AG04450 (cell line): Measurements from ENCODE around the gene FBXO15. TPM values are rescaled to one million over a fixed set of nuclear protein-coding genes. Genes with fewer than 3 reads are reported as not detected.

Source experiments
- CTCF ChIA-PET: fragments of 300-600, 350-600 bp; formaldehyde crosslinking; extraction: SDS; loops from one replicate; lab custom pipeline; 2022; ENCODE audit warnings: antibody characterized with exemption, inconsistent platforms; lab: Charles Lee
- POLR2A ChIA-PET: fragments of 350-600 bp; formaldehyde crosslinking; extraction: SDS; loops from one replicate; lab custom pipeline; 2021; ENCODE audit warnings: antibody characterized with exemption, inconsistent platforms; lab: Yijun Ruan, JAX
- DNase-seq: peaks from one replicate; pipeline ENCODE4 v3.0.0-alpha.2; 2011; ENCODE audit warnings: low read depth, low spot score
- H3K27ac ChIP-seq: one replicate; pipeline ENCODE4 v1.5.1; 2012; ENCODE audit warnings: low read depth, low read length, control low read depth
- H3K27me3 ChIP-seq: one replicate; pipeline ENCODE4 v1.6.0; 2012; ENCODE audit warnings: low read length; ENCODE audit not compliant: control insufficient read depth, insufficient read depth
- H3K4me3 ChIP-seq: 2 replicates; pipeline ENCODE4 v1.5.1; 2011; ENCODE audit warnings: mild to moderate bottlenecking, low read depth, low read length, control low read depth
- H3K9me3 ChIP-seq: 2 replicates; pipeline ENCODE4 v1.5.1; 2012; ENCODE audit warnings: low read length; ENCODE audit not compliant: control insufficient read depth, insufficient read depth
- CTCF ChIP-seq: IDR thresholded peaks from 2 replicates; pipeline ENCODE4 v1.5.1; 2011; ENCODE audit warnings: low read depth, low read length, control low read depth, inconsistent platforms
- polyA plus RNA-seq: library from polyadenylated mRNA; depleted of rRNA; stranded (reverse); fragments of >200 nt; gene quantifications from 2 replicates; pipeline ENCODE4 v1.2.3, GENCODE V29; 2011

Gene FBXO15
- polyA plus RNA-seq, 1 experiment = 1.4 TPM

- no peak for DNase-seq
- Histone ChIP-seq H3K4me3 (no peak overlapping the region), H3K27ac (no peak overlapping the region), H3K9me3 (no peaks in the 10 kb centered on the region), H3K27me3 (peaks cover 10% of the 10 kb centered on the region)
- ChIA-PET CTCF (no interaction called here), POLR2A (no interaction called here)
- TF ChIP-seq CTCF = no peak
Measured at GRCh38 chr18:74064510-74064909, 83.1 kb downstream of the FBXO15 start.

GRCh38 chr18:74063557-74063956 is 84.1 kb downstream of the FBXO15 start:
- no peaks in the 10 kb centered on the region for H3K9me3 ChIP-seq
- ChIA-PET CTCF (interaction anchor here (0.8 kb wide), 1 partner anchor 18 kb away, joined by 3 read pairs; no protein-coding TSS in a partner anchor), POLR2A (no interaction called here)
- H3K27ac ChIP-seq = no peak overlapping the region
- no peak for DNase-seq
- TF ChIP-seq CTCF = no peak
- no peak overlapping the region for H3K4me3 ChIP-seq
- H3K27me3 ChIP-seq = peaks cover 10% of the 10 kb centered on the region

- H3K9me3 ChIP-seq = no peaks in the 10 kb centered on the region
- H3K4me3 ChIP-seq = no peak overlapping the region
- POLR2A ChIA-PET = no interaction called here
- H3K27ac ChIP-seq = no peak overlapping the region
- DNase-seq = no peak
- peaks cover 10% of the 10 kb centered on the region for H3K27me3 ChIP-seq
- CTCF ChIA-PET = no interaction called here
- TF ChIP-seq CTCF = no peak
Measured at GRCh38 chr18:74063023-74063422, 84.6 kb downstream of the FBXO15 start.

GRCh38 chr18:74062037-74062436 is 85.6 kb downstream of the FBXO15 start:
- Histone ChIP-seq H3K27me3 (peaks cover 10% of the 10 kb centered on the region), H3K9me3 (no peaks in the 10 kb centered on the region), H3K4me3 (no peak overlapping the region), H3K27ac (no peak overlapping the region)
- TF ChIP-seq CTCF = no peak
- no peak for DNase-seq
- CTCF ChIA-PET = no interaction called here
- POLR2A ChIA-PET = no interaction called here

GRCh38 chr18:74060579-74060978 is 87.1 kb downstream of the FBXO15 start:
- CTCF ChIA-PET = no interaction called here
- POLR2A ChIA-PET = no interaction called here

More at GRCh38 chr18:74060579-74060978, 87.1 kb downstream of the FBXO15 start:
- no peak for DNase-seq
- peaks cover 12% of the 10 kb centered on the region for H3K27me3 ChIP-seq
- no peak overlapping the region for H3K27ac ChIP-seq
- TF ChIP-seq CTCF = no peak
- no peaks in the 10 kb centered on the region for H3K9me3 ChIP-seq
- H3K4me3 ChIP-seq = no peak overlapping the region
